SK-N-SH (cell line): ENCODE results near the gene DGCR8. TPM values are rescaled to one million over a fixed set of nuclear protein-coding genes. Genes with fewer than 3 reads are reported as not detected.
A peak's percentile ranks its signal among the peaks of the same experiment; 100 is the strongest.

Experiments
- CTCF ChIA-PET: fragments of 300-600, 350-600 bp; formaldehyde crosslinking; extraction: SDS; loops from one replicate; lab custom pipeline; 2021; lab: Yijun Ruan, JAX
- POLR2A ChIA-PET: fragments of 350-600 bp; sonication (Branson Sonifier 250); formaldehyde crosslinking; extraction: SDS; loops from one replicate; lab custom pipeline; 2020; ENCODE audit warnings: antibody characterized with exemption, inconsistent platforms; lab: Yijun Ruan, JAX
- DNase-seq: peaks from one replicate; pipeline ENCODE4 v3.0.0; 2012
- H2AFZ ChIP-seq: fragments of 200-600 bp; sonication (generic); 2 replicates; pipeline ENCODE4 v1.8.1; 2016; ENCODE audit warnings: antibody characterized with exemption, mild to moderate bottlenecking, low read depth
- H3F3A ChIP-seq: fragments of 200-600 bp; sonication (generic); replicated peaks from 2 replicates; pipeline ENCODE3; 2016; ENCODE audit warnings: antibody characterized with exemption, mild to moderate bottlenecking; ENCODE audit not compliant: insufficient read depth
- H3K27ac ChIP-seq, 2 experiments: fragments of 200-500 bp in 1 of 2; fragments of 200-600 bp in 1 of 2; sonication (Bioruptor generic) in 1 of 2; sonication (generic), shearing (Covaris generic) in 1 of 2; 2 replicates each; pipeline versions ENCODE4 v1.5.1 to v1.6.1; 2014 to 2016; ENCODE audit warnings: low read depth in 2 of 2, inconsistent platforms in 1 of 2, low read length in 1 of 2, mild to moderate bottlenecking in 1 of 2, mixed read lengths in 1 of 2
- H3K27me3 ChIP-seq: fragments of 200-600 bp; sonication (generic), shearing (Covaris generic); 2 replicates; pipeline ENCODE4 v1.6.1; 2016; ENCODE audit warnings: mixed run types; ENCODE audit not compliant: insufficient read depth
- H3K36me3 ChIP-seq, 2 experiments: fragments of 200-500 bp in 1 of 2; fragments of 200-600 bp in 1 of 2; sonication (Bioruptor generic) in 1 of 2; sonication (generic) in 1 of 2; replicated peaks in 1 of 2; 2 replicates each; pipeline versions ENCODE3 to v1.5.1; 2014 to 2016; ENCODE audit warnings: low read length in 1 of 2, mild to moderate bottlenecking in 1 of 2; ENCODE audit not compliant: insufficient read depth in 2 of 2, control insufficient read depth in 1 of 2
- H3K4me1 ChIP-seq, 2 experiments: fragments of 200-500 bp in 1 of 2; fragments of 200-600 bp in 1 of 2; sonication (Bioruptor generic) in 1 of 2; sonication (generic), shearing (Covaris generic) in 1 of 2; 2 replicates each; pipeline versions ENCODE4 v1.5.1 to v1.6.1; 2014 to 2016; ENCODE audit warnings: low read depth in 1 of 2, low read length in 1 of 2, mixed run types in 1 of 2; ENCODE audit not compliant: insufficient read depth in 2 of 2, control insufficient read depth in 1 of 2
- H3K4me2 ChIP-seq: fragments of 200-600 bp; sonication (generic), shearing (Covaris generic); 2 replicates; pipeline ENCODE4 v1.6.1; 2017; ENCODE audit warnings: mixed run types
- H3K4me3 ChIP-seq, 2 experiments: fragments of 200-500 bp in 1 of 2; fragments of 200-600 bp in 1 of 2; sonication (Bioruptor generic) in 1 of 2; sonication (generic), shearing (Covaris generic) in 1 of 2; 2 replicates each; pipeline versions ENCODE4 v1.5.1 to v1.8.1; 2014 to 2016; ENCODE audit warnings: low read depth in 2 of 2, inconsistent platforms in 1 of 2, low read length in 1 of 2, mild to moderate bottlenecking in 1 of 2, mixed read lengths in 1 of 2, moderate library complexity in 1 of 2
- H3K79me2 ChIP-seq: fragments of 200-600 bp; sonication (generic); 2 replicates; pipeline ENCODE4 v1.8.1; 2017; ENCODE audit warnings: mild to moderate bottlenecking; ENCODE audit not compliant: insufficient read depth
- H3K9ac ChIP-seq: fragments of 200-600 bp; sonication (generic); 2 replicates; pipeline ENCODE4 v1.6.1; 2017; ENCODE audit warnings: mixed run types
- H3K9me2 ChIP-seq: fragments of 200-600 bp; sonication (generic); 2 replicates; pipeline ENCODE4 v1.6.1; 2017; ENCODE audit warnings: mixed run types
- H3K9me3 ChIP-seq: fragments of 200-600 bp; sonication (generic); 2 replicates; pipeline ENCODE4 v1.6.1; 2017; ENCODE audit warnings: mixed run types, mild to moderate bottlenecking, moderate library complexity
- H4K20me1 ChIP-seq: fragments of 200-600 bp; sonication (generic); 2 replicates; pipeline ENCODE4 v1.6.1; 2017; ENCODE audit warnings: mild to moderate bottlenecking, mixed run types; ENCODE audit not compliant: insufficient read depth
- CHD2 ChIP-seq: fragments of 150-350 bp; IDR thresholded peaks from 2 replicates; pipeline ENCODE4 v1.6.1; 2018; ENCODE audit warnings: low read length; ENCODE audit not compliant: partially characterized antibody
- CTCF ChIP-seq: fragments of 200-600 bp; sonication (generic); IDR thresholded peaks from 2 replicates; pipeline ENCODE4 v1.6.1; 2017; ENCODE audit warnings: antibody characterized with exemption, mild to moderate bottlenecking, moderate library complexity
- ELF1 ChIP-seq: IDR thresholded peaks from 2 replicates; pipeline ENCODE4 v1.4.0; 2012
- EZH2phosphoT487 ChIP-seq: fragments of 200-600 bp; sonication (generic); IDR thresholded peaks from 2 replicates; pipeline ENCODE4 v1.6.1; 2017; ENCODE audit warnings: low read depth, mixed run types, mild to moderate bottlenecking, antibody characterized with exemption, moderate library complexity, borderline replicate concordance
- FOXJ3 ChIP-seq: sonication (generic); formaldehyde crosslinking; IDR thresholded peaks from 2 replicates; pipeline ENCODE4 v1.5.1; 2020; ENCODE audit warnings: mild to moderate bottlenecking, missing genetic modification reagents
- JUND ChIP-seq: IDR thresholded peaks from 2 replicates; pipeline ENCODE4 v1.4.0; 2012
- MAX ChIP-seq: IDR thresholded peaks from 2 replicates; pipeline ENCODE4 v1.4.0; 2012; ENCODE audit warnings: low read depth
- MEF2A ChIP-seq: IDR thresholded peaks from 2 replicates; pipeline ENCODE4 v1.4.0; 2012; ENCODE audit warnings: low read depth, borderline replicate concordance
- NFIC ChIP-seq: IDR thresholded peaks from 2 replicates; pipeline ENCODE4 v1.4.0; 2012; ENCODE audit warnings: borderline replicate concordance
- NRF1 ChIP-seq: IDR thresholded peaks from 2 replicates; pipeline ENCODE4 v1.6.1; 2012; ENCODE audit warnings: low read depth, mild to moderate bottlenecking, low read length
- PBX3 ChIP-seq: IDR thresholded peaks from 2 replicates; pipeline ENCODE4; 2012
- POLR2AphosphoS5 ChIP-seq: IDR thresholded peaks from 2 replicates; pipeline ENCODE4 v1.6.1; 2012; ENCODE audit warnings: low read depth, low read length
- RCOR1 ChIP-seq: fragments of 150-350 bp; IDR thresholded peaks from 2 replicates; pipeline ENCODE4 v1.6.1; 2017; ENCODE audit warnings: antibody characterized with exemption, low read length
- REST ChIP-seq: IDR thresholded peaks from 2 replicates; pipeline ENCODE4 v1.6.1; 2012; ENCODE audit warnings: mild to moderate bottlenecking, low read depth, low read length, moderate library complexity
- RXRA ChIP-seq: IDR thresholded peaks from 2 replicates; pipeline ENCODE4 v1.4.0; 2012; ENCODE audit warnings: low read depth, mild to moderate bottlenecking, borderline replicate concordance
- TAF1 ChIP-seq: IDR thresholded peaks from 2 replicates; pipeline ENCODE4 v1.6.1; 2012; ENCODE audit warnings: low read depth, mild to moderate bottlenecking, low read length, moderate library complexity, borderline replicate concordance
- TEAD4 ChIP-seq: IDR thresholded peaks from 2 replicates; pipeline ENCODE4 v1.4.0; 2012; ENCODE audit warnings: mild to moderate bottlenecking, borderline replicate concordance; ENCODE audit not compliant: insufficient read depth
- ZBTB33 ChIP-seq: IDR thresholded peaks from 2 replicates; pipeline ENCODE4 v1.4.0; 2012; ENCODE audit warnings: low read depth, borderline replicate concordance
- WGBS: methylation state at CpG from one replicate; pipeline ENCODE4 v1.1.6; 2017; ENCODE audit warnings: low lambda C conversion rate; 5-methylcytosine and 5-hydroxymethylcytosine counted together
- polyA plus RNA-seq, 3 experiments: library from polyadenylated mRNA; depleted of rRNA; stranded (reverse); fragments of >200 nt; gene quantifications; 2 replicates each; pipeline ENCODE4 v1.2.3, GENCODE V29; 2012

Gene DGCR8
- polyA plus RNA-seq, 1 of the 3 experiments (the other 2 are of a cell fraction) = 26.5 TPM

- 0 out of 2 replicates have a peak, but pooled peaks cover 3% of the 10 kb centered on the region for H4K20me1 ChIP-seq
Observed at GRCh38 chr22:20145206-20145831, 65.3 kb downstream of the DGCR8 start.

More at GRCh38 chr22:20145206-20145831, 65.3 kb downstream of the DGCR8 start:
- H3F3A ChIP-seq = no peaks in the 10 kb centered on the region
- peaks cover 5% of the 10 kb centered on the region; the same call in 1 of the 2 replicates for H3K79me2 ChIP-seq
- no peak for DNase-seq
- ChIA-PET CTCF (interaction anchor here (1.0 to 1.1 kb wide), 2 partner anchors 9 to 10 kb away, joined by 3 to 7 read pairs; no protein-coding TSS in a partner anchor), POLR2A (no interaction called here)
- H3K4me3 ChIP-seq = no peak overlapping the region
- 87% methylated on average over 3 of the region's 22 CpGs for WGBS
- no peak overlapping the region for H3K4me2 ChIP-seq
- TF ChIP-seq NFIC = no peak
- TF ChIP-seq TEAD4 = no peak
- no peak for TF ChIP-seq CTCF
- no peak for TF ChIP-seq TAF1
- no peak for TF ChIP-seq ELF1
- no peak for TF ChIP-seq POLR2AphosphoS5
- no peak for TF ChIP-seq PBX3
- no peak for TF ChIP-seq FOXJ3
- TF ChIP-seq MEF2A = no peak
- TF ChIP-seq CHD2 = no peak
- TF ChIP-seq EZH2phosphoT487 = no peak
- no peak for TF ChIP-seq RCOR1
- TF ChIP-seq ZBTB33 = no peak
- no peak for TF ChIP-seq JUND
- TF ChIP-seq NRF1 = no peak
- TF ChIP-seq MAX = no peak
- TF ChIP-seq REST = no peak
- no peak for TF ChIP-seq RXRA
- peak overlapping the region in 1 of 2 experiments; percentile 12; a peak in 1 of 4 replicates for H3K27ac ChIP-seq
- peaks cover 0 to 12% of the 10 kb centered on the region in 2 experiments for H3K36me3 ChIP-seq
- no peaks in the 10 kb centered on the region for H3K9me2 ChIP-seq
- H2AFZ ChIP-seq = no peak overlapping the region
- H3K9ac ChIP-seq = no peak overlapping the region
- H3K4me1 ChIP-seq = peaks cover 0 to 19% of the 10 kb centered on the region in 2 experiments; a peak in 1 of 4 replicates
- no peaks in the 10 kb centered on the region for H3K27me3 ChIP-seq
- no peaks in the 10 kb centered on the region for H3K9me3 ChIP-seq
